Stomach (tissue), 19 donors: ENCODE results near the gene DUSP16. TPM values are rescaled to one million over a fixed set of nuclear protein-coding genes. Genes with fewer than 3 reads are reported as not detected.
A peak's percentile ranks its signal among the peaks of the same experiment; 100 is the strongest.

Experiments used
- DNase-seq, 2 donors: peaks; one replicate each; pipeline versions ENCODE4 v3.0.0 to v3.0.0-alpha.2; 2013 to 2019
- H3K27ac ChIP-seq, 5 donors: fragments of 200-600 bp in 4 of 5; sonication (generic) in 4 of 5; one replicate each; pipeline ENCODE4 v1.5.1; 2013 to 2019; ENCODE audit warnings: mild to moderate bottlenecking in 1 of 5, moderate library complexity in 1 of 5
- H3K27me3 ChIP-seq, 3 donors: fragments of 200-600 bp; sonication (generic); one replicate each; pipeline ENCODE4 v1.5.1; 2017 to 2019; ENCODE audit warnings: mixed run types in 1 of 3
- H3K36me3 ChIP-seq, 4 donors: fragments of 200-600 bp; sonication (generic); 1 replicate in 3 of 4; 2 replicates in 1 of 4; pipeline ENCODE4 v1.5.1; 2016 to 2019
- H3K4me1 ChIP-seq, 4 donors: fragments of 200-600 bp; sonication (generic); one replicate each; pipeline ENCODE4 v1.5.1; 2016 to 2019
- H3K4me3 ChIP-seq, 4 donors: fragments of 200-600 bp; sonication (generic) in 3 of 4; one replicate each; pipeline ENCODE4 v1.5.1; 2016 to 2019; ENCODE audit warnings: mild to moderate bottlenecking in 1 of 4
- H3K9me3 ChIP-seq, 4 donors: fragments of 200-600 bp; sonication (generic); one replicate each; pipeline ENCODE4 v1.5.1; 2016 to 2019
- CTCF ChIP-seq, 7 experiments: fragments of 450-650 bp in 4 of 7; fragments of 200-600 bp in 3 of 7; sonication (generic) in 3 of 7; IDR thresholded peaks; one replicate each; pipeline ENCODE4 v1.5.1; 2016 to 2019; ENCODE audit warnings: antibody characterized with exemption in 7 of 7, control low read depth in 2 of 7, mild to moderate bottlenecking in 1 of 7
- EP300 ChIP-seq: sonication (generic); formaldehyde crosslinking; IDR thresholded peaks from one replicate; pipeline ENCODE4 v1.6.1; 2017; ENCODE audit warnings: antibody characterized with exemption
- POLR2A ChIP-seq, 4 donors: fragments of 450-650 bp; IDR thresholded peaks; one replicate each; pipeline ENCODE4 v1.6.1; 2016; ENCODE audit warnings: antibody characterized with exemption in 4 of 4, control low read depth in 2 of 4, mild to moderate bottlenecking in 1 of 4, moderate library complexity in 1 of 4
- POLR2AphosphoS5 ChIP-seq, 3 donors: sonication (generic); formaldehyde crosslinking; IDR thresholded peaks; one replicate each; pipeline ENCODE4 v1.6.1; 2016; ENCODE audit warnings: antibody characterized with exemption in 3 of 3
- WGBS, 5 donors: extraction: QIAGEN DNeasy Blood & Tissue Kit in 3 of 5; methylation state at CpG; one replicate each; pipeline versions ENCODE4 v1.1.5 to v1.1.7; 2013 to 2018; 5-methylcytosine and 5-hydroxymethylcytosine counted together
- intact Hi-C: fragments of 100-400 bp; cut with DNase I; formaldehyde crosslinking; loops from one replicate; pipeline ENCODE4 v1.15.1; 2023; ENCODE audit warnings: low total_unique reads
- long read RNA-seq, 10 donors: transcript quantifications; one replicate each; lab custom pipeline, GENCODE V29; 2026
- polyA plus RNA-seq, 3 donors: library from polyadenylated mRNA; stranded (reverse); fragments of 200-250 nt; gene quantifications; one replicate each; pipeline ENCODE4 v1.2.3, GENCODE V29; 2013
- total RNA-seq, 5 donors: library from RNA; depleted of rRNA; stranded (reverse); fragments of >200 nt; gene quantifications; one replicate each; pipeline versions ENCODE4 v1.1.0 to v1.2.3, GENCODE V29; 2014 to 2016
- donor health status: healthy with polysubstance abuse.
- donor health status: Bipolar disorder and iron deficiency.
- donor health status: healthy.

The DUSP16 gene, protein sequence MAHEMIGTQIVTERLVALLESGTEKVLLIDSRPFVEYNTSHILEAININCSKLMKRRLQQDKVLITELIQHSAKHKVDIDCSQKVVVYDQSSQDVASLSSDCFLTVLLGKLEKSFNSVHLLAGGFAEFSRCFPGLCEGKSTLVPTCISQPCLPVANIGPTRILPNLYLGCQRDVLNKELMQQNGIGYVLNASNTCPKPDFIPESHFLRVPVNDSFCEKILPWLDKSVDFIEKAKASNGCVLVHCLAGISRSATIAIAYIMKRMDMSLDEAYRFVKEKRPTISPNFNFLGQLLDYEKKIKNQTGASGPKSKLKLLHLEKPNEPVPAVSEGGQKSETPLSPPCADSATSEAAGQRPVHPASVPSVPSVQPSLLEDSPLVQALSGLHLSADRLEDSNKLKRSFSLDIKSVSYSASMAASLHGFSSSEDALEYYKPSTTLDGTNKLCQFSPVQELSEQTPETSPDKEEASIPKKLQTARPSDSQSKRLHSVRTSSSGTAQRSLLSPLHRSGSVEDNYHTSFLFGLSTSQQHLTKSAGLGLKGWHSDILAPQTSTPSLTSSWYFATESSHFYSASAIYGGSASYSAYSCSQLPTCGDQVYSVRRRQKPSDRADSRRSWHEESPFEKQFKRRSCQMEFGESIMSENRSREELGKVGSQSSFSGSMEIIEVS
- total RNA-seq = 10 to 100 TPM; 11.3 to 34.8 (median 32.0) TPM
- polyA plus RNA-seq = 10 to 100 TPM in 2 of 3 donors, 1 to 10 TPM in 1; 4.9 to 16.0 (median 13.4) TPM
- long read RNA-seq, donor 1, full-length matches to known transcripts = 1 of 26 reads
- long read RNA-seq, donor 1, partial matches to known transcripts = 25 of 26 reads
- long read RNA-seq, donor 1, other reads (novel, unspliced or antisense) = 0 of 26 reads
- long read RNA-seq, donor 2, full-length matches to known transcripts = 3 of 24 reads
- long read RNA-seq, donor 2, partial matches to known transcripts = 21 of 24 reads
- long read RNA-seq, donor 2, other reads (novel, unspliced or antisense) = 0 of 24 reads
- long read RNA-seq, donor 3 = 0 reads
- long read RNA-seq, donor 4, full-length matches to known transcripts = 1 of 1 reads
- long read RNA-seq, donor 4, partial matches to known transcripts = 0 of 1 reads
- long read RNA-seq, donor 4, other reads (novel, unspliced or antisense) = 0 of 1 reads
- long read RNA-seq, donor 5, full-length matches to known transcripts = 5 of 21 reads
- long read RNA-seq, donor 5, partial matches to known transcripts = 16 of 21 reads
- long read RNA-seq, donor 5, other reads (novel, unspliced or antisense) = 0 of 21 reads
- long read RNA-seq, donor 6, full-length matches to known transcripts = 1 of 36 reads
- long read RNA-seq, donor 6, partial matches to known transcripts = 35 of 36 reads
- long read RNA-seq, donor 6, other reads (novel, unspliced or antisense) = 0 of 36 reads
- long read RNA-seq, donor 7, partial matches to known transcripts = 5 of 5 reads
- long read RNA-seq, donor 7, other reads (novel, unspliced or antisense) = 0 of 5 reads
- long read RNA-seq, donor 8, full-length matches to known transcripts = 1 of 8 reads
- long read RNA-seq, donor 8, partial matches to known transcripts = 7 of 8 reads
- long read RNA-seq, donor 8, other reads (novel, unspliced or antisense) = 0 of 8 reads
- long read RNA-seq, donor 9, partial matches to known transcripts = 10 of 10 reads
- long read RNA-seq, donor 9, other reads (novel, unspliced or antisense) = 0 of 10 reads
- long read RNA-seq, donor 10 = 0 reads

GRCh38 chr12:12562585-12563261 is at the start of gene DUSP16:
Gene DUSP16 (minus strand): TSS chr12:12562863. CDS start chr12:12521098, 41,765 bp downstream.
- Histone ChIP-seq H3K4me1 (peaks cover 15 to 40% (median 31%) of the 10 kb centered on the region in 4 donors), H3K27me3 (no peaks in the 10 kb centered on the region), H3K4me3 (peak within 1 kb of the TSS; percentile 57 to 94 (median 76)), H3K27ac (peak within 1 kb of the TSS; percentile 99 to 100 (median 100)), H3K36me3 (no peaks in the 10 kb centered on the region), H3K9me3 (no peaks in the 10 kb centered on the region)
- peak; percentile 93 to 98 for DNase-seq
- intact Hi-C loops = loop anchor here (10.0 kb wide), 1 partner anchor 168 kb away; no protein-coding TSS in a partner anchor
- WGBS, 5 donors = 0 to 1% (median 0%) methylated on average over 29 to 57 of the region's 59 CpGs
- TF ChIP-seq POLR2AphosphoS5 (IDR thresholded peaks at IDR 0.05) (peak in 2 of 3 donors; percentile 80 to 86), EP300 (no peak), POLR2A (IDR thresholded peaks at IDR 0.05) (no peak), CTCF (IDR thresholded peaks at IDR 0.05) (peak in 2 of 7 experiments; percentile 9 to 38)

DNA sequence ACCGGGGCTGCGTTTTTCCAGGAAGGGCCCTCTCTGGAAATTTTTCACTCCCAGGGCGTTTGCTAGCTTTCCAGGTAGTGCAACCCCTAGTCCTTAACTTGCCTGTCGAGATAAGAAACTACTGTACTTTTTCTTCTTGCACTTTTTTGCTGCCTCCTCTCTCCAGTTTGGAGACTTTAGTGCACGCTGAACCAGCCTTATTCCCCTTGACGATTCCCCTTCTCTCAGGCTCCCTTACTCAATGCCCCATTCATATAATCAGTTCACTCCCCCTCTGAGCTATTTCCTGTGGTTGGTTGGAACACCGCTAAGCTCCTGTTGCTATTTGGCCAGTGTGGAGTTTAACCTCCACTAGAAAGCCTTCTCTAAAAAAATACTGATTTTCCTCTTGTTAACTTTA is 49.7 kb upstream of the DUSP16 start:
- Histone ChIP-seq H3K27ac (peak overlapping the region; percentile 92 to 97 (median 94)), H3K4me3 (peak overlapping the region; percentile 77 to 86 (median 83)), H3K27me3 (no peaks in the 10 kb centered on the region), H3K9me3 (no peaks in the 10 kb centered on the region), H3K36me3 (peaks cover 0 to 12% (median 4%) of the 10 kb centered on the region in 4 donors), H3K4me1 (peaks cover 18 to 57% (median 37%) of the 10 kb centered on the region in 4 donors)
- intact Hi-C loops = no loop called here
- peak in 1 of 2 donors; percentile 72 for DNase-seq
- TF ChIP-seq EP300 (no peak), POLR2AphosphoS5 (IDR thresholded peaks at IDR 0.05) (no peak), CTCF (IDR thresholded peaks at IDR 0.05) (no peak), POLR2A (IDR thresholded peaks at IDR 0.05) (no peak)
- WGBS, 5 donors = 0 to 1% (median 0%) methylated on average over 7 of the region's 7 CpGs

DNA sequence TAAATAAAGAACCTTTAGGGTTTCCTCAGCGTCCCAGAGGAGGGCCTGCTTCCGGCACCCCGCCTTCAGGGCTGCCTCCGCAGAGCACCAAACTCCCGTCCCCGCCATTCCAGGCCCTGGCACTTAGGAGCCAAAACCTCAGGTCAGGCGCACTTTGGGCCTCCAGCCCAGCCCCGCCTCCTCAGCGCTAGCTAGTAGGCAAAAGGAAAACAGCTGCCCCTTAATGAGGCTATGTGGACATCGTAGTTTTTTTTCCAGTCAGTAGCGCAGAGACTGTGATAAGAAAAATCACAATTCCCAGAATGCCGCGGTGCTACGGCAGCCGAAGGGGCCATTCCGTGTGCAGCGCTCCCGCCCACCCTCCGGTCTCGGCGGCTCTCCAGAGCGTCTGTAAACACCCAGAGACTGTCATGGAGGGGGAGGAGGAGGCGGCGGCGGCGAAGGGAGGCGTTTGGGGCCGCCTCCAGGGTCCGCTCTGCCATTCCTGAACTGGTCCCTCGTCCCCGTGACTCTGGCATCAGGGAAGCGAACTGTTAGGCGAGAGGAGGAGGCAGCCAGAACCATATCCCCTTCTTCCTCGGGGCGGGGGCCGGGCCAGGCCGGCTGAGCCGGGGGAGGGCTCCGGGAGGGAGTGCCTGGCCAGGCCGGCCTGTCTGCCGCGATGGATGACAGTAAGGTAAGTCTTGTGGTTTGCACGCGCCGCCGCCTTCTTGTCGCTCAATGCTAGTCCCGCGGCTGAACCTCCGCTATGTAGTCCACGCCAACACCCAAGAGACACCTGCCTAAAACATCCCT is 49.0 kb upstream of the DUSP16 start, which contains the start of gene CREBL2:
Gene CREBL2, plus strand, starts transcription at position 365 of the 795 bp plus-strand sequence. Its CDS starts 297 bp downstream, at position 662.
- TF ChIP-seq POLR2AphosphoS5 (IDR thresholded peaks at IDR 0.05) (peak; percentile 94 to 99 (median 98)), CTCF (IDR thresholded peaks at IDR 0.05) (no peak), EP300 (peak; percentile 67), POLR2A (IDR thresholded peaks at IDR 0.05) (no peak)
- Histone ChIP-seq H3K36me3 (peaks cover 0 to 12% (median 4%) of the 10 kb centered on the region in 4 donors), H3K9me3 (no peaks in the 10 kb centered on the region), H3K27ac (peak within 1 kb of the TSS; percentile 92 to 97 (median 94)), H3K4me3 (peak within 1 kb of the TSS; percentile 77 to 86 (median 83)), H3K27me3 (no peaks in the 10 kb centered on the region), H3K4me1 (peaks cover 15 to 51% (median 33%) of the 10 kb centered on the region in 4 donors)
- intact Hi-C loops = no loop called here
- peak; percentile 92 to 98 for DNase-seq
- WGBS, 5 donors = 0 to 1% (median 0%) methylated on average over 22 to 51 of the region's 51 CpGs
